ENCODE data around the gene DENND5A. TPM values are rescaled to one million over a fixed set of nuclear protein-coding genes. Genes with fewer than 3 reads are reported as not detected.

DENND5A gene
- total RNA-seq, 2 donors from 2014 or later, result 7.0 to 24.8 TPM

DNA sequence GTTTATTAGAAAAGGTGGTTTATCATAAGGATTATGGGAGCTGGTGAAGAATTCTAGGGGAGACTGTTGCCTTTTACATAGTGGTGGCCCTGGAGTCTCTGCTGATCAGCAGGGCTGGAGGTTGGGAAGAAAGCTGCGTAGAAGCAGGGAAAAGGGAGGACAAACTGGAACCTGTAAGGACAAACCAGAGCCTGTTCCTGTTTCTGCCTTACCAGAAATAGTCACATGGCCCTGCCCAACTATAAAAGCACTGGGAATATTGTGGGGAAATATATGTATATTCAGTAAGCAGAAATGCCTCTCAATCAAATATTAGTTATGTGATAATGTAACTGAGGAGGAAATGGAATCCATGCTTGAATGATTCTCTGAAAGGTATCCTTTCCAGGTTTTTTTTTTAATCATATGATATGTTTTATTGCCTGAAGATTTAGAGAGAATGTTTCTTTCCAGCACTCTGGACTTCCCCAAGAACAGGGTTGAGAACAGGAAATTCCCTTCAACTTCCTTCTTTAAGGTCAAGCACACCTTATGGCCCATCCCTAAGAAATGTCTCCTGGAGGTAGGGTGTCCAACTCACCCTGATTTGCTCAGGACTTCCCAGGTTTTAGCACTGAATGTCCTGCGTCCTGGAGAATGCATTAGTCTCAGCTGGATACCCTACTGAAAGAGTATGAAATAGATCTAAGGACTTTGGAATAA is 139.8 kb downstream of the DENND5A start:
- H3K27ac ChIP-seq, result no peak overlapping the region
- H3K9me3 ChIP-seq, result no peaks in the 10 kb centered on the region
- no peaks in the 10 kb centered on the region for H3K36me3 ChIP-seq
- no peak for TF ChIP-seq CTCF (IDR thresholded peaks at IDR 0.05)
- no peaks in the 10 kb centered on the region for H3K27me3 ChIP-seq
- H3K4me3 ChIP-seq, result no peak overlapping the region
- intact Hi-C loops (cut with DNase I), result no loop called here
- H3K4me1 ChIP-seq, result no peaks in the 10 kb centered on the region
- no peak for DNase-seq
- no peak overlapping the region for H3K9ac ChIP-seq (ENCODE audit: low read depth in 2 of 2, low read length in 2 of 2)

GRCh38 chr11:9123595-9124304 is 141.4 kb downstream of the DENND5A start:
- Histone ChIP-seq H3K4me1 (no peaks in the 10 kb centered on the region), H3K27ac (no peak overlapping the region), H3K9me3 (no peaks in the 10 kb centered on the region), H3K4me3 (no peak overlapping the region), H3K9ac (ENCODE audit: low read depth in 2 of 2, low read length in 2 of 2) (no peak overlapping the region), H3K27me3 (no peaks in the 10 kb centered on the region), H3K36me3 (no peaks in the 10 kb centered on the region)
- intact Hi-C loops (cut with DNase I), result no loop called here
- DNase-seq, result no peak
- no peak for TF ChIP-seq CTCF (IDR thresholded peaks at IDR 0.05)

GRCh38 chr11:9121469-9121796 is 143.7 kb downstream of the DENND5A start:
- intact Hi-C loops (cut with DNase I), result no loop called here
- no peak overlapping the region for H3K9ac ChIP-seq (ENCODE audit: low read depth in 2 of 2, low read length in 2 of 2)
- H3K9me3 ChIP-seq, result no peaks in the 10 kb centered on the region
- H3K27ac ChIP-seq, result no peak overlapping the region
- no peak for TF ChIP-seq CTCF (IDR thresholded peaks at IDR 0.05)
- H3K27me3 ChIP-seq, result no peaks in the 10 kb centered on the region
- no peaks in the 10 kb centered on the region for H3K36me3 ChIP-seq
- H3K4me1 ChIP-seq, result no peaks in the 10 kb centered on the region
- H3K4me3 ChIP-seq, result no peak overlapping the region
- no peak for DNase-seq

GRCh38 chr11:9120664-9121468 is 144.3 kb downstream of the DENND5A start:
- intact Hi-C loops (cut with DNase I), result no loop called here

More at GRCh38 chr11:9120664-9121468, 144.3 kb downstream of the DENND5A start:
- TF ChIP-seq CTCF (IDR thresholded peaks at IDR 0.05), result no peak
- no peak overlapping the region for H3K4me3 ChIP-seq
- no peaks in the 10 kb centered on the region for H3K9me3 ChIP-seq
- no peaks in the 10 kb centered on the region for H3K4me1 ChIP-seq
- H3K27me3 ChIP-seq, result no peaks in the 10 kb centered on the region
- H3K9ac ChIP-seq (ENCODE audit: low read depth in 2 of 2, low read length in 2 of 2), result no peak overlapping the region
- H3K36me3 ChIP-seq, result no peaks in the 10 kb centered on the region
- H3K27ac ChIP-seq, result no peak overlapping the region
- no peak for DNase-seq
